ENCODE data around the gene GIPC2.
"Not testable (repeated sequence)": the region's sequence is repeated elsewhere in the genome, so short reads cannot be mapped to it uniquely, and the experiment has no call there.

Gene GIPC2

DNA sequence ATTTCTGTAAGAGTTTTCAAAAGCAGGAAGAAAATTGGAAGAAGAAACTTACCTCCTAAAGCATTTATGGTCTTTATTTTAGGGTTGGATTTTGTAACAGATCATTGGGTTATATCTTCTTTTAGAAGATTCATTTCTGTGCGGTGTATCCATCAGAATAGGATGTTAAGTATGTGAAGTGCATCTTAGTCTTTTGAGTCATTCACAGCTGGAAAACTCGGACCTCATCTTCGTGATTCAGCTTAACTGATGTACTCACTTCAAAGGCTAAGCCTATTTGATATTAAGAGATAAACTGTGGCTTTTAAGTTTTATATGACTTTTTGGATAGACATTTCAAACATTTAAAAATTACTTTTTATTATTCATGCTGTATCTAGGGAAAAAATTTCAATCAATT, 56.3 kb downstream of the GIPC2 start:
- Histone ChIP-seq H3K27ac (peak overlapping the region; percentile 43 to 80), H3K4me3 (no peak overlapping the region)
- no peak for DNase-seq (ENCODE audit: low spot score)
- TF ChIP-seq, protein P1, sequence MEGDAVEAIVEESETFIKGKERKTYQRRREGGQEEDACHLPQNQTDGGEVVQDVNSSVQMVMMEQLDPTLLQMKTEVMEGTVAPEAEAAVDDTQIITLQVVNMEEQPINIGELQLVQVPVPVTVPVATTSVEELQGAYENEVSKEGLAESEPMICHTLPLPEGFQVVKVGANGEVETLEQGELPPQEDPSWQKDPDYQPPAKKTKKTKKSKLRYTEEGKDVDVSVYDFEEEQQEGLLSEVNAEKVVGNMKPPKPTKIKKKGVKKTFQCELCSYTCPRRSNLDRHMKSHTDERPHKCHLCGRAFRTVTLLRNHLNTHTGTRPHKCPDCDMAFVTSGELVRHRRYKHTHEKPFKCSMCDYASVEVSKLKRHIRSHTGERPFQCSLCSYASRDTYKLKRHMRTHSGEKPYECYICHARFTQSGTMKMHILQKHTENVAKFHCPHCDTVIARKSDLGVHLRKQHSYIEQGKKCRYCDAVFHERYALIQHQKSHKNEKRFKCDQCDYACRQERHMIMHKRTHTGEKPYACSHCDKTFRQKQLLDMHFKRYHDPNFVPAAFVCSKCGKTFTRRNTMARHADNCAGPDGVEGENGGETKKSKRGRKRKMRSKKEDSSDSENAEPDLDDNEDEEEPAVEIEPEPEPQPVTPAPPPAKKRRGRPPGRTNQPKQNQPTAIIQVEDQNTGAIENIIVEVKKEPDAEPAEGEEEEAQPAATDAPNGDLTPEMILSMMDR (IDR thresholded peaks at IDR 0.05), result no peak

DNA sequence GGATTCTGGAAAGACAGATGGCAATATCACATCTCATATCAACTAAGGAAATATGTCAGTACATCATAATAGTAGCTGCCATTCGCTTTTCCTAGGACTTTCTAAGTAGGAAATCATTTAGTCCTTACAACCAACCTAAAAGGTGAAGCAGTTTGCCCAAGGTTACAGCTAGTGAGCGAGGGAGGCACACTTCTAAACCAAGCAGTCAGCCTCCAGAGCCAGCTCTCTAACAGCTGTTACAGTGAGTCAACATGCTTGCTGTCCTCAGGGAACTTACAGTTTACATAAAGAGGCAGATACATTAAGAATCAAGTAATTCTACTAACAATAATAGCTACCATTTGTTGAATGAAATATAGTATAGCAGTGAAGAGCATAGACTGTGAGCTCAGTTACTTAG, 57.1 kb downstream of the GIPC2 start:
- TF ChIP-seq, protein P1 (IDR thresholded peaks at IDR 0.05), result no peak
- Histone ChIP-seq H3K27ac (peak overlapping the region; percentile 43 to 71), H3K4me3 (no peak overlapping the region)
- no peak for DNase-seq (ENCODE audit: low spot score)

DNA sequence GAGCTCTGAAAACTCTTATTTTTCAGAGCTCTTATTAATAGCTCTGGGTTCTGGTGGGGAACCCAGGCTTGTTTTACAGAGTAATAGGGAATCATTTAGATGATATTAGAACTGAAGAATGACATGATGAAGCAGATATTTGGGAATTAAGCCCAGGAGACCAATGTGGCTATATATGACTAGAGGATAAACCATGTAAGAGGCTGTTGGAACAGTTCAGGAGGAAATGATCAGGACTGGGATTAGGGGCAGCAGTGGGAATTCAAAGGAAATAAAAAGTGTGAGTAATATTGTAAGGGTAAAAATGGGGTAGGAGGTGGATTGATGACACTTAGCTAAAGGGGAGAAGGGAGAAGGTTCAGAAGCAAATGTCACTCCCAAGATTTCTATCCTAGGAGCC, 58.6 kb downstream of the GIPC2 start:
- no peak overlapping the region for H3K4me3 ChIP-seq
- no peak for DNase-seq (ENCODE audit: low spot score)
- H3K27ac ChIP-seq, result peak overlapping the region in 1 of 2 donors; percentile 30
- TF ChIP-seq, protein P1 (IDR thresholded peaks at IDR 0.05), result no peak

DNA sequence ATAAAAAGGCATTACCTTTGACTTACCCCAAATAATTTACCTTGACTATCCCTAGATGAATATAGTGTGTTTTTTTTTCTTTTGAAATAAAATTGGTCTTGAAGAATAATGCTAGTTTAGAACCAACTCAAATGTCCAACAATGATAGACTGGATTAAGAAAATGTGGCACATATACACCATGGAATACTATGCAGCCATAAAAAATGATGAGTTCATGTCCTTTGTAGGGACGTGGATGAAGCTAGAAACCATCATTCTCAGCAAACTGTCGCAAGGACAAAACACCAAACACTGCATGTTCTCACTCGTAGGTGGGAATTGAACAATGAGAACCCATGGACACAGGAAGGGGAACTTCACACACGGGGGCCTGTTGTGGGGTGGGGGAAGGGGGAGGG, 63.9 kb downstream of the GIPC2 start:
- not testable (repeated sequence) for DNase-seq (ENCODE audit: low spot score); H3K4me3 ChIP-seq; H3K27ac ChIP-seq

DNA sequence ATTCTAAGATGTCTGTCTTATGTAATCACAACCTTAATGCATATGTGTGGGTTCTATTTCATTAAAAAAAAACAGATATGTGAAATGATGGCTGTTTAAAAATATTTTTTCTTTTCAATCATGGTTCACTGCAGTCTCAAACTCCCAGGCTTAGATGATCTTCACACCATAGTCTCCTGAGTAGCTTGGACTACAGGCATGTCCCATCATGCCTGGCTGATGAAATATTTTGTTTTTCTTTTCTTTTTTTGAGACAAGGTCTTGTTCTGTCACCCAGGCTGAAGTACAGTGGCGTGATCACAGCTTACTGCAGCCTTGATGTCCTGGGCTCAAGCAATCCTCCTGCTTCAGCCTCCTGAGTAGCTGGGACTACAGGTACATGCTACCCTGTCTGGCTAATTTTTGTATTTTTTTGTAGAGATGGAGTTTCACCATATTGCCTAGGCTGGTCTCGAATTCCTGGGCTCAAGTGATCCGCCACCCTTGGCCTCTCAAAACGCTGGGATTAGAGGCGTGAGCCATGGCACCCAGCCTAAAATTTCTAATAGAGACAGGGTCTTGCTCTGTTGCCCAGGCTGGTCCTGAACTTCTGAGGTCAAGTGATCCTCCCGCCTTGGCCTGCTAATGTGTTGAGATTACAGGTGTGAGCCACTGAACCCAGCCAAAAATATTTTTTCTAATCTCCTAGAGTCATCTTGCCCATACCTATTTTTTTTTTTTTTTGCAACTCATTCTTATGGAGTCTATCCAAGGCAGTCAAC, 67.6 kb downstream of the GIPC2 start:
- no peak overlapping the region for H3K27ac ChIP-seq
- no peak overlapping the region for H3K4me3 ChIP-seq
- DNase-seq (ENCODE audit: low spot score), result no peak
- TF ChIP-seq, protein P1 (IDR thresholded peaks at IDR 0.05), result no peak

DNA sequence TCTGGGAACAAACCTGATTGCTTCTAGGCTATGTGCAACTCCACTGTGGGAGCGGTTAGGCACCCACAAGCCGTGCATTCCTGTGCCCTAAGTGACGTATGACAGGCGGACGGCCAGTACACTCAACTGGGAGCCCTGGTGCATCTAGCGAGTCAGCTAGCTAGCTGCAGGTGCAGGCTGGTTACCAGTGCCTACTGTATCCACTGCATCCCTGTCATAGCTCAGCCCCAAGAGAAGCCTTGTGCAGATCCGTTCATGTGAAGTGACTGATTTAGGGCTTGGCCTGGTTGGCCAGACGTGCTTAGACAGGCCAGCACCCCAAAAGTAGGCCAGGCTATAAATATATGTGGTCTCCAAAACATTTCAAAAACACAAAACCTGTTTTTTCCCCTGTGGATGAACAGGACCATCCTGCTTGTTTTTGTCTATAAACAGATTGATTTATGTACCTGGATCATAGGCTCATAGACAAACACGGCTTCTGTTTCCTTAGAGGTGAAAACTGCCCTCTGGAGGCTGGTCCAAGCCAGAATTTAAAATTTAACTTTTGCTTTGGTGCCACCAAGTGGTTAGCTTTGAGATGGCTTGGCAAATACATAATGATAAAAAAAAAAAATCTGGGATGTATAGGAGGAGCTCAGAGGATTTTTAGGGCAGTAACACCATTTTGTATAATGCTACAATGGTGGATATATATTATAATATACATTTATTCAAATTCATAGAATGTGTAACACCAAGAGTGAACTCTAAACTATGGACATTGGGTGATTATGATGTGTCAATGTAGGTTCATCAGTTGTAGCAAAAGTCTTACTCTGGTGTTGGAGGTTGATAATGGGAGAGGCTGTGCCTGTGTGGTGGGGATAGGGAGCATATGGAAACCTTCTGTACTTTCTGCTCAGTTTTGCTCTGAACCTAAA, 68.5 kb downstream of the GIPC2 start:
- peak overlapping the region; percentile 4 for H3K4me3 ChIP-seq
- H3K27ac ChIP-seq, result peak overlapping the region in 1 of 2 donors; percentile 20
- DNase-seq (ENCODE audit: low spot score), result no peak
- TF ChIP-seq, protein P1 (IDR thresholded peaks at IDR 0.05), result peak; percentile 77

DNA sequence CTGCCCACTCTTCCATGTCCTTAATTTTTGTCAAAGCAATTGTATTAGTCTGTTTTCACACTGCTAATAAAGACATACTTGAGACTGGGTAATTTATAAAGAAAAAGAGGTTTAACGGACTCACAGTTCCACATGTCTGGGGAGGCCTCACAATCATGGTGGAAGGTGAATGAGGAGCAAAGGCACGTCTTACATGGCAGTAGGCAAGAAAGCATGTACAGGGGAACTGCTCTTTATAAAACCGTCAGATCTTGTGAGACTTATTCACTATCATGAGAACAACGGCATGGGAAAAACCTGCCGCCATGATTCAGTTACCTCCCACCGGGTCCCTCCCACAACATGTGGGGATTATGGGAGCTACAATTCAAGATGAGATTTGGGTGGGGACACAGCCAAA, 74.7 kb downstream of the GIPC2 start:
- DNase-seq (ENCODE audit: low spot score); H3K27ac ChIP-seq; H3K4me3 ChIP-seq: not testable (repeated sequence)

DNA sequence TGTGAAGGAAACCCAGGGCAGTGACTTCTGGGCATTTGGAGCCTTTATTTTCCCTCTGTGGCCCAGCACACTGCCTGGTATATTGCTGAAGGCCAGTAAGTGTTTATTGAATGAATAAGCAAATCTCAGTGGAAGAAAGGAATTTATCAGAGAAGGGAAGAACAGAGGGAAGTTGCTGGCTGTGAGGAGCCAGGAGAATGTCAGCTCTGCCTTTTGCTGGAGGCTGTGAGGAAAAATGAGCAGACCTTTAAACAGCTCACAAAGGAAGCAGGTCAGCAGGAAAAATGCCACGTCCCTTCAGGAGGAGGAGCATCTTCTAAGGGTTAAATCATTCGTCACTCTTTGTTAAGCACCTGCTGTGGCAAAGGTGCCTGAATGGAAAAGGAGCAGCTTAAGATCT, 75.9 kb downstream of the GIPC2 start:
- DNase-seq (ENCODE audit: low spot score), result no peak
- Histone ChIP-seq H3K4me3 (no peak overlapping the region), H3K27ac (no peak overlapping the region)
- TF ChIP-seq, protein P1 (IDR thresholded peaks at IDR 0.05), result no peak
